Measurements from ENCODE around the gene COL10A1. TPM values are rescaled to one million over a fixed set of nuclear protein-coding genes. Genes with fewer than 3 reads are reported as not detected.

Gene COL10A1
- total and polyA plus RNA-seq, 10 donors: 0.02 to 3.4 (median 1.1) TPM; not detected in 1

DNA sequence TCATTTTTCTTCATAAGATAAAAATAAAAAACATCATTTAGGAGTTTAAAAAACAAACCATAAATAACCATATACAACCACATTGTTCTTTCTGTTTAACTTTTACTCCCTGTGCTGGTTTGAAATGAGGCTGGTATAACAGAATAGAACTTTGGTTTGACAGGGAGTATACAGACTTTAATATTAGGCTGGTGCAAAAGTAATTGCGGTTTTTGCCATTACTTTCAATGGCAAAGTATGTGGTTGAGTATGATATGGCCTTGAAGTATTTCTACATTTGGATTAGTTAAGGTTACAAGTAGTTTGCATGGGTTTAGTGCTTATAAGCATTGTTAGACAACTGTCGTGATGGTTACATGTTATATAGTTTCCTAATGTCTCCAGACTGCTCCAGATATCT lies 29.0 kb upstream of the COL10A1 start:
- Histone ChIP-seq H3K4me3 (no peak overlapping the region), H3K27me3 (replicated peaks in 1 of 7) (no peaks in the 10 kb centered on the region), H3K36me3 (peaks cover 0 to 6% (median 0%) of the 10 kb centered on the region in 6 donors), H3K4me1 (no peaks in the 10 kb centered on the region), H3K27ac (no peak overlapping the region), H3K9me3 (no peaks in the 10 kb centered on the region)
- TF ChIP-seq POLR2AphosphoS5 (IDR thresholded peaks at IDR 0.05): no peak
- TF ChIP-seq POLR2A (IDR thresholded peaks at IDR 0.05): no peak
- no peak for TF ChIP-seq CTCF (IDR thresholded peaks at IDR 0.05 in 8 of 11, conservative IDR thresholded peaks at IDR 0.05 in 3 of 11)
- 93 to 100% (median 96%) methylated on average over 2 of the region's 2 CpGs for WGBS, 5 donors
- no peak for DNase-seq
- intact Hi-C loops (cut with DNase I; ENCODE audit: low total_unique reads): no loop called here

GRCh38 chr6:116152620-116153019 lies 26.7 kb upstream of the COL10A1 start:
- H3K36me3 ChIP-seq: peaks cover 0 to 6% (median 0%) of the 10 kb centered on the region in 6 donors
- intact Hi-C loops (cut with DNase I; ENCODE audit: low total_unique reads): no loop called here
- no peak for DNase-seq
- 91 to 100% (median 98%) methylated on average over 1 of the region's 1 CpG for WGBS, 5 donors
- H3K9me3 ChIP-seq: no peaks in the 10 kb centered on the region
- H3K27me3 ChIP-seq (replicated peaks in 1 of 7): no peaks in the 10 kb centered on the region
- H3K4me1 ChIP-seq: no peaks in the 10 kb centered on the region
- H3K4me3 ChIP-seq: no peak overlapping the region
- H3K27ac ChIP-seq: no peak overlapping the region
- no peak for TF ChIP-seq POLR2AphosphoS5 (IDR thresholded peaks at IDR 0.05)
- TF ChIP-seq POLR2A (IDR thresholded peaks at IDR 0.05): no peak
- TF ChIP-seq CTCF (IDR thresholded peaks at IDR 0.05 in 8 of 11, conservative IDR thresholded peaks at IDR 0.05 in 3 of 11): no peak

DNA sequence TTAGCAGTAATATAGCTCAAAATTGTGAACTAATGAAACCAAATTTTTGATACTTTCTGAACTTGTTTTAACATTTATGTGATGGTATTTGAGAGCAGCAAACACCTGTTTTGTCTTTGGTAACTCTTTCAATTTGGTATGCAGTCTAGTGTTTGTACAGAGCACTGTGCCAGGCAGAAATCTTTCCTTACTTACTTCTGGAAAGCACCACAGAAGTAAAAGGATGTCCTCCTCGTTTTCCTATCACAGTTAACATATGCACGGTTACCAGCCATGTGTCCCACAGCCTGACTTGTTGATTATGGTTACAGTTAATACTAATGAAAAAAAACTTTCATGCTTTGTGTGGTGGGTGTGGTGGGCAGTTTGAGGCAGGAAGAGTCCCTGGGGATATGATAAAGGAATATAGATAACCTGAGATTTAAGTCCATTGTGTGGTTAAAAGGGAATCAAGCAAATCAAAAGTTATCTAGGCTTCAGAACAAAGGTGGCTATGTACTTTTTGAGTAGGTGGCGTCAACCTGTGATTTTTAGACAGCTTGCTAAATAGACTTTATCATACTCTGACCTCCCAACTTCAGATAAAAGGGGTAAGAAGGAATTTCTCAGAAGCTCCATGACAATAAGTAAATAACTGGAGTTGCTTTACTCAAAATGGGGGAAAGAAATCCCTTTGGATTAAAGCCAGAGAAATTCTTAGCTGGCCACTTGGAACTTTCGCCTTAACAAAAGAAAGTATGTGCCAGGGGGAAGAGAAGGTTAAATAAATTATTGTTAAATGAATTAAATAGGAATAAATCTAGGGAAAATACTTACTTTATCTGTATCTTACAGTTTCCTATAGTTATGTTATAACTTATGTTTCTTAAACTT lies 20.1 kb upstream of the COL10A1 start:
- Histone ChIP-seq H3K27me3 (replicated peaks in 1 of 7) (no peaks in the 10 kb centered on the region), H3K4me1 (no peaks in the 10 kb centered on the region), H3K27ac (no peak overlapping the region), H3K36me3 (peaks cover 0 to 6% (median 0%) of the 10 kb centered on the region in 6 donors), H3K4me3 (no peak overlapping the region), H3K9me3 (no peaks in the 10 kb centered on the region)
- intact Hi-C loops (cut with DNase I; ENCODE audit: low total_unique reads): no loop called here
- TF ChIP-seq POLR2A (IDR thresholded peaks at IDR 0.05): no peak
- no peak for TF ChIP-seq CTCF (IDR thresholded peaks at IDR 0.05 in 8 of 11, conservative IDR thresholded peaks at IDR 0.05 in 3 of 11)
- TF ChIP-seq POLR2AphosphoS5 (IDR thresholded peaks at IDR 0.05): no peak
- 87 to 92% (median 91%) methylated on average over 4 of the region's 4 CpGs for WGBS, 5 donors
- DNase-seq: no peak

- 85 to 89% (median 86%) methylated on average over 3 of the region's 3 CpGs for WGBS, 5 donors
- Histone ChIP-seq H3K9me3 (no peaks in the 10 kb centered on the region), H3K36me3 (peaks cover 0 to 12% (median 0%) of the 10 kb centered on the region in 6 donors), H3K4me3 (no peak overlapping the region), H3K27ac (no peak overlapping the region), H3K4me1 (no peaks in the 10 kb centered on the region), H3K27me3 (replicated peaks in 1 of 7) (no peaks in the 10 kb centered on the region)
- DNase-seq: no peak
- intact Hi-C loops (cut with DNase I; ENCODE audit: low total_unique reads): no loop called here
- TF ChIP-seq POLR2A (IDR thresholded peaks at IDR 0.05) (no peak), CTCF (IDR thresholded peaks at IDR 0.05 in 8 of 11, conservative IDR thresholded peaks at IDR 0.05 in 3 of 11) (no peak), POLR2AphosphoS5 (IDR thresholded peaks at IDR 0.05) (no peak)
Observed at GRCh38 chr6:116144605-116145004, 18.7 kb upstream of the COL10A1 start.
